Stimulated activated CD4-positive, alpha-beta T cell treated with anti-CD3 and anti-CD28 coated beads, Interleukin-15, amount 100 ng/mL, for 24 hours (primary cell): ENCODE data around the gene RYR1.
A peak's percentile ranks its signal among the peaks of the same experiment; 100 is the strongest.
"Not testable (repeated sequence)": the region's sequence is repeated elsewhere in the genome, so short reads cannot be mapped to it uniquely, and the experiment has no call there.

Source experiments
- DNase-seq: peaks from one replicate; pipeline ENCODE4 v3.0.0-alpha.2; 2020

RYR1 gene

GRCh38 chr19:38400361-38400760 is 33.1 kb upstream of the RYR1 start:
- DNase-seq = no peak

GRCh38 chr19:38401148-38401547 is 32.3 kb upstream of the RYR1 start:
- DNase-seq = no peak

GRCh38 chr19:38402623-38402966 is 30.9 kb upstream of the RYR1 start:
- DNase-seq = no peak

GRCh38 chr19:38402967-38403674 is 30.4 kb upstream of the RYR1 start, which contains the start of gene FAM98C:
TSS of gene FAM98C (plus strand) at chr19:38403093. CDS start at chr19:38403154, 61 bp downstream.
- peak; percentile 97 for DNase-seq

GRCh38 chr19:38404858-38405257 is 28.6 kb upstream of the RYR1 start:
- no peak for DNase-seq

GRCh38 chr19:38405276-38405675 is 28.2 kb upstream of the RYR1 start:
- DNase-seq = no peak

GRCh38 chr19:38409631-38410133 is 23.8 kb upstream of the RYR1 start:
- DNase-seq = no peak

- DNase-seq = not testable (repeated sequence)
These were observed 23.1 kb upstream of the RYR1 start for GRCh38 chr19:38410407-38410806.

- DNase-seq = no peak
These were observed 22.3 kb upstream of the RYR1 start for GRCh38 chr19:38411041-38411712.

- DNase-seq = not testable (repeated sequence)
These were observed 21.6 kb upstream of the RYR1 start for GRCh38 chr19:38411898-38412297.

- no peak for DNase-seq
These were observed 21.0 kb upstream of the RYR1 start for GRCh38 chr19:38412491-38412890.

GRCh38 chr19:38412961-38413360 is 20.5 kb upstream of the RYR1 start:
- no peak for DNase-seq

- no peak for DNase-seq
These were observed 20.1 kb upstream of the RYR1 start for GRCh38 chr19:38413416-38413815.

GRCh38 chr19:38417146-38417543 is 16.3 kb upstream of the RYR1 start:
- DNase-seq = no peak

GRCh38 chr19:38417544-38418506 is 15.7 kb upstream of the RYR1 start:
- DNase-seq = peak; percentile 82

GRCh38 chr19:38420935-38421334 is 12.6 kb upstream of the RYR1 start:
- no peak for DNase-seq

- DNase-seq = no peak
These were observed 11.6 kb upstream of the RYR1 start for GRCh38 chr19:38421856-38422255.

GRCh38 chr19:38422438-38422837 is 11.1 kb upstream of the RYR1 start:
- DNase-seq = no peak

- DNase-seq = no peak
These were observed 9.2 kb upstream of the RYR1 start for GRCh38 chr19:38424272-38424671.

- no peak for DNase-seq
These were observed 8.2 kb upstream of the RYR1 start for GRCh38 chr19:38425222-38425809.

GRCh38 chr19:38425810-38426466 is 7.6 kb upstream of the RYR1 start, which contains the start of gene RASGRP4:
TSS of gene RASGRP4 (minus strand) at chr19:38426219. CDS start at chr19:38426091, 128 bp downstream.
- peak; percentile 71 for DNase-seq

GRCh38 chr19:38427035-38427677 is 6.3 kb upstream of the RYR1 start:
- peak; percentile 79 for DNase-seq
